PC-3 (cell line): Measurements from ENCODE around the gene GRIN2B.

ENCODE experiments used
- CTCF ChIP-seq: fragments of 300-600 bp; sonication (generic); conservative IDR thresholded peaks from 2 replicates; pipeline ENCODE4 v1.5.1; 2017; ENCODE audit warnings: antibody characterized with exemption, low read depth, mild to moderate bottlenecking, low read length
- EZH2phosphoT487 ChIP-seq: fragments of 300-600 bp; sonication (generic); IDR thresholded peaks from 2 replicates; pipeline ENCODE4 v1.6.1; 2018; ENCODE audit warnings: mild to moderate bottlenecking, antibody characterized with exemption, low read length, borderline replicate concordance

GRCh38 chr12:13968281-13968680, 13.1 kb downstream of the GRIN2B start:
- TF ChIP-seq CTCF, result no peak
- TF ChIP-seq EZH2phosphoT487, result no peak
